Stimulated activated CD8-positive, alpha-beta memory T cell treated with anti-CD3 and anti-CD28 coated beads, Interleukin-15, amount 100 ng/mL, for 4 hours (primary cell): ENCODE data around the gene GPRIN3.
"Not testable (repeated sequence)": the region's sequence is repeated elsewhere in the genome, so short reads cannot be mapped to it uniquely, and the experiment has no call there.

ENCODE experiments used
- DNase-seq, 2 donors: peaks; one replicate each; pipeline ENCODE4 v3.0.0-alpha.2; 2020; ENCODE audit warnings: low read depth in 2 of 2

The GPRIN3 gene

GRCh38 chr4:89312066-89312465 is 4.5 kb upstream of the GPRIN3 start:
- no peak for DNase-seq

- no peak for DNase-seq
These were observed 3.8 kb upstream of the GPRIN3 start for GRCh38 chr4:89311433-89311832.

GRCh38 chr4:89309154-89309553 is 1.6 kb upstream of the GPRIN3 start:
- DNase-seq: not testable (repeated sequence)

- DNase-seq: no peak
These were observed 531 bp upstream of the GPRIN3 start for GRCh38 chr4:89308161-89308500.

- no peak for DNase-seq
These were observed 488 bp downstream of the GPRIN3 start for GRCh38 chr4:89307178-89307445.

GRCh38 chr4:89306486-89307177 is 968 bp downstream of the GPRIN3 start:
- no peak for DNase-seq

- DNase-seq: no peak
These were observed 1.7 kb downstream of the GPRIN3 start for GRCh38 chr4:89305712-89306437.

- DNase-seq: no peak
These were observed 2.6 kb downstream of the GPRIN3 start for GRCh38 chr4:89305028-89305427.

- DNase-seq: no peak
These were observed 3.7 kb downstream of the GPRIN3 start for GRCh38 chr4:89303814-89304388.

GRCh38 chr4:89303177-89303576 is 4.4 kb downstream of the GPRIN3 start:
- no peak for DNase-seq

GRCh38 chr4:89301902-89302301 is 5.7 kb downstream of the GPRIN3 start:
- no peak for DNase-seq

- no peak for DNase-seq
These were observed 6.6 kb downstream of the GPRIN3 start for GRCh38 chr4:89301003-89301402.

GRCh38 chr4:89300499-89300898 is 7.1 kb downstream of the GPRIN3 start:
- no peak for DNase-seq

GRCh38 chr4:89300060-89300459 is 7.5 kb downstream of the GPRIN3 start:
- DNase-seq: no peak

GRCh38 chr4:89299153-89299791 is 8.3 kb downstream of the GPRIN3 start:
- no peak for DNase-seq

GRCh38 chr4:89298788-89299152 is 8.8 kb downstream of the GPRIN3 start:
- DNase-seq: no peak

- no peak for DNase-seq
These were observed 9.4 kb downstream of the GPRIN3 start for GRCh38 chr4:89298155-89298554.

GRCh38 chr4:89296896-89297295 is 10.7 kb downstream of the GPRIN3 start:
- DNase-seq: no peak

GRCh38 chr4:89296399-89296798 is 11.2 kb downstream of the GPRIN3 start:
- no peak for DNase-seq

GRCh38 chr4:89295415-89295927 is 12.1 kb downstream of the GPRIN3 start:
- DNase-seq: no peak

- no peak for DNase-seq
These were observed 12.9 kb downstream of the GPRIN3 start for GRCh38 chr4:89294573-89295269.

- no peak for DNase-seq
These were observed 14.3 kb downstream of the GPRIN3 start for GRCh38 chr4:89293299-89293698.
